ENCODE results near the gene ZC3H7B.

Gene ZC3H7B

DNA sequence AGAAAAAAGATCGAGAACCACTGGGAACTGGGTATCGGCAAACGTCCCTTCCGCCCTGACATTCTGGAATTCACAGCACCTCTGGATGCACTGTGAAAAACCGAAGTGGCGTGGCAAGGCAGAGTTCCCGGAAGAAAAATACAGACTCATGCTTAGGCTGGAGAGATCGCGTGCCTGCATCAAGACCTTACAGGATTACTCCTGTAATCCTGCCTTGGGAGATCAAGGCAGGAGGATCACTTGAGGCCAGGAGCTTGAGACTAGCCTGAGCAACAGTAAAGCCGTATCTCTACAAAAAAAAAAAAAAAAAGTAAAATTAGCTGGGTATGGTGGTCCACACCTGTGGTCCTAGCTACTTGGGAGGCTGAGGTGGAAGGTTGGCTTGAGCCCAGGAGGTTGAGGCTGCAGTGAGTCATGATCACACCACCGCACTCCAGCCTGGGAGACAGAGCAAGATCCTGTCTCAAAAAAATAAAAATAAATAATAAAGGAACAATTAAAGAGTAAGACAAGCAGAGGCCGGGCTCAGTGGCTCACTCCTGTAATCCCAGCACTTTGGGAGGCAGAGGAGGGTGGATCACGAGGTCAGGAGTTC is 60.5 kb downstream of the ZC3H7B start:
- H3K27me3 Mint-ChIP-seq, result peaks cover 2% of the 10 kb centered on the region
- H3K4me1 Mint-ChIP-seq (ENCODE audit: low read depth), result peaks cover 3% of the 10 kb centered on the region
- H3K4me3 Mint-ChIP-seq, result no peak overlapping the region
- no peaks in the 10 kb centered on the region for H3K9me3 Mint-ChIP-seq
- peaks cover 36% of the 10 kb centered on the region for H3K36me3 Mint-ChIP-seq (ENCODE audit: low read depth)
- intact Hi-C loops (cut with micrococcal nuclease), result no loop called here
- H3K27ac Mint-ChIP-seq, result no peak overlapping the region

DNA sequence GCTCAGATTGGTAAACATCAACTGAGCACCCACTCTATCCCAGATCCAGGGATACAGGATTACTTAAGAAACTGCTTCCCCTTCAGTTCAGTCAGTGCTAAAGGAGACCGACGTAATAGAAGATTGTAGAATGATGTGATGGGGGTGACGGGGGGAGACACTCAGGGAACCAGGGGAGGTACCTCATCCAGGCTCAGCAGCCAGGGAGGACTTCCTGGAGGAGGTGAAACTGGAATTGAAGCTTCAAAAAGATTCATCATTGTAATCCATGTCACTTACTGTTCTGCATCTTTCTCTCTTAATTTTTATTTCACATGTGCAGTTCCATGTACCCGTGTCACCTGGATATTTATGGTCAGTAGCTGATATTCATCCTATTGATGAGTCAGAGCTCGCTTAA is 61.3 kb downstream of the ZC3H7B start:
- H3K4me3 Mint-ChIP-seq, result no peak overlapping the region
- intact Hi-C loops (cut with micrococcal nuclease), result no loop called here

GRCh38 chr22:41364233-41364632 is 62.9 kb downstream of the ZC3H7B start:
- Mint-ChIP-seq H3K4me3 (no peak overlapping the region), H3K27ac (no peak overlapping the region), H3K4me1 (ENCODE audit: low read depth) (peaks cover 17% of the 10 kb centered on the region), H3K27me3 (peaks cover 2% of the 10 kb centered on the region), H3K36me3 (ENCODE audit: low read depth) (peaks cover 12% of the 10 kb centered on the region), H3K9me3 (no peaks in the 10 kb centered on the region)
- intact Hi-C loops (cut with micrococcal nuclease), result no loop called here

More for the DNA sequence above, 61.3 kb downstream of the ZC3H7B start:
- Mint-ChIP-seq H3K27me3 (peaks cover 2% of the 10 kb centered on the region), H3K9me3 (no peaks in the 10 kb centered on the region), H3K4me1 (ENCODE audit: low read depth) (peaks cover 11% of the 10 kb centered on the region), H3K27ac (no peak overlapping the region), H3K36me3 (ENCODE audit: low read depth) (peaks cover 28% of the 10 kb centered on the region)

- Mint-ChIP-seq H3K9me3 (no peaks in the 10 kb centered on the region), H3K4me1 (ENCODE audit: low read depth) (peaks cover 17% of the 10 kb centered on the region), H3K36me3 (ENCODE audit: low read depth) (peaks cover 5% of the 10 kb centered on the region), H3K4me3 (no peak overlapping the region), H3K27me3 (peaks cover 2% of the 10 kb centered on the region), H3K27ac (no peak overlapping the region)
- intact Hi-C loops (cut with micrococcal nuclease), result no loop called here
Measured at GRCh38 chr22:41364955-41365354, 63.6 kb downstream of the ZC3H7B start.

- H3K27me3 Mint-ChIP-seq, result peaks cover 2% of the 10 kb centered on the region
- intact Hi-C loops (cut with micrococcal nuclease), result no loop called here
- H3K36me3 Mint-ChIP-seq (ENCODE audit: low read depth), result no peaks in the 10 kb centered on the region
Measured at GRCh38 chr22:41365425-41365824, 64.1 kb downstream of the ZC3H7B start.

DNA sequence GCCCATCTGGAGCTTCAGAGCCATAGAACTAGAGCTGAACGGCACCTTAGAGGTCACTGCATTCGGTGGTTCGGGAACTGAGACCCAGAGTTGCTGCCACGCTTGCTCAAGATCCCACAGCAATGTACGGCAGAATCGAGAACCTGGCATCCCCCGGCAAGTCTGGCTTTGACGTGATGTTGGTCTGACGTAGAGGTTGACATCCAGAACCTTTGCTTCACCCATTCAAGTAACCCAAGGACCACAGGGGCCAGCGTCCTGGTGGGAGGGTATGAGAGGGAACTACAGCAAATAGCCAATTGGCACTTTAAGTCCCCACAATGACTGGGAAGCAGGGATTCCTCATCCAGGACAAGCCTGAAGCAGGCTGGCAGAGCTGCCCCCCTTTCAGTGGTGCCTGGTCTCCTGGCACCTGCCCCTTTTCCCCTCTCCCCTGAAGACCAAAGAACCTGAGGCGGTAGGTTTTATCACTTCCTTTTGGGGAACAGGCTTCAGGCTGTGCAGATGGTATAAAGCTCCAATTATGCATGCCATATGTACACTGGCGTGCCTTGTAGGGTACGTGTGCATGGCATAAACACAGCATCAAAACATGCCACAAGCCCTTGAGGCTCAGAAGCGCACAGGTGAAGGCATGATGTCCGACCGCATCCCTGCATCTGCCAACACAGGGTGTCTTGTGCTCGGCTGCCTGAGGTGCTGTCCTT is 65.2 kb downstream of the ZC3H7B start:
- no peaks in the 10 kb centered on the region for H3K9me3 Mint-ChIP-seq
- no peaks in the 10 kb centered on the region for H3K36me3 Mint-ChIP-seq (ENCODE audit: low read depth)
- H3K4me1 Mint-ChIP-seq (ENCODE audit: low read depth), result peaks cover 17% of the 10 kb centered on the region
- peak overlapping the region; percentile 44 for H3K4me3 Mint-ChIP-seq
- peak overlapping the region; percentile 7 for H3K27ac Mint-ChIP-seq
- H3K27me3 Mint-ChIP-seq, result peaks cover 3% of the 10 kb centered on the region
- intact Hi-C loops (cut with micrococcal nuclease), result no loop called here

More at GRCh38 chr22:41365425-41365824, 64.1 kb downstream of the ZC3H7B start:
- Mint-ChIP-seq H3K9me3 (no peaks in the 10 kb centered on the region), H3K27ac (no peak overlapping the region), H3K4me1 (ENCODE audit: low read depth) (peaks cover 17% of the 10 kb centered on the region), H3K4me3 (no peak overlapping the region)

GRCh38 chr22:41367039-41367679 is 65.8 kb downstream of the ZC3H7B start:
- no peaks in the 10 kb centered on the region for H3K9me3 Mint-ChIP-seq

GRCh38 chr22:41367680-41368542 is 66.6 kb downstream of the ZC3H7B start:
- peaks cover 17% of the 10 kb centered on the region for H3K4me1 Mint-ChIP-seq (ENCODE audit: low read depth)
- peaks cover 3% of the 10 kb centered on the region for H3K27me3 Mint-ChIP-seq
- no peaks in the 10 kb centered on the region for H3K9me3 Mint-ChIP-seq
- no peaks in the 10 kb centered on the region for H3K36me3 Mint-ChIP-seq (ENCODE audit: low read depth)
- intact Hi-C loops (cut with micrococcal nuclease), result no loop called here
- H3K27ac Mint-ChIP-seq, result peak overlapping the region; percentile 7
- H3K4me3 Mint-ChIP-seq, result peak overlapping the region; percentile 44

More at GRCh38 chr22:41367039-41367679, 65.8 kb downstream of the ZC3H7B start:
- peak overlapping the region; percentile 7 for H3K27ac Mint-ChIP-seq
- peak overlapping the region; percentile 44 for H3K4me3 Mint-ChIP-seq
- peaks cover 3% of the 10 kb centered on the region for H3K27me3 Mint-ChIP-seq
- peaks cover 17% of the 10 kb centered on the region for H3K4me1 Mint-ChIP-seq (ENCODE audit: low read depth)
- H3K36me3 Mint-ChIP-seq (ENCODE audit: low read depth), result no peaks in the 10 kb centered on the region
- intact Hi-C loops (cut with micrococcal nuclease), result no loop called here

GRCh38 chr22:41368543-41369423 is 67.5 kb downstream of the ZC3H7B start:
- Mint-ChIP-seq H3K27me3 (peaks cover 3% of the 10 kb centered on the region), H3K36me3 (ENCODE audit: low read depth) (no peaks in the 10 kb centered on the region), H3K27ac (no peak overlapping the region), H3K9me3 (no peaks in the 10 kb centered on the region), H3K4me3 (no peak overlapping the region), H3K4me1 (ENCODE audit: low read depth) (peaks cover 17% of the 10 kb centered on the region)
- intact Hi-C loops (cut with micrococcal nuclease), result no loop called here

- Mint-ChIP-seq H3K27ac (no peak overlapping the region), H3K36me3 (ENCODE audit: low read depth) (no peaks in the 10 kb centered on the region), H3K4me1 (ENCODE audit: low read depth) (peaks cover 17% of the 10 kb centered on the region), H3K27me3 (peaks cover 3% of the 10 kb centered on the region), H3K9me3 (no peaks in the 10 kb centered on the region), H3K4me3 (no peak overlapping the region)
- intact Hi-C loops (cut with micrococcal nuclease), result no loop called here
Measured at GRCh38 chr22:41369424-41369745, 68.1 kb downstream of the ZC3H7B start.

- H3K4me1 Mint-ChIP-seq (ENCODE audit: low read depth), result peaks cover 17% of the 10 kb centered on the region
- peaks cover 3% of the 10 kb centered on the region for H3K27me3 Mint-ChIP-seq
- no peaks in the 10 kb centered on the region for H3K36me3 Mint-ChIP-seq (ENCODE audit: low read depth)
- no peaks in the 10 kb centered on the region for H3K9me3 Mint-ChIP-seq
- no peak overlapping the region for H3K4me3 Mint-ChIP-seq
- intact Hi-C loops (cut with micrococcal nuclease), result no loop called here
- no peak overlapping the region for H3K27ac Mint-ChIP-seq
Measured at GRCh38 chr22:41369837-41370236, 68.5 kb downstream of the ZC3H7B start.

GRCh38 chr22:41377846-41378245 is 76.5 kb downstream of the ZC3H7B start:
- intact Hi-C loops (cut with micrococcal nuclease), result no loop called here
- H3K9me3 Mint-ChIP-seq, result no peaks in the 10 kb centered on the region
- peaks cover 6% of the 10 kb centered on the region for H3K27me3 Mint-ChIP-seq
- no peak overlapping the region for H3K27ac Mint-ChIP-seq
- peaks cover 6% of the 10 kb centered on the region for H3K36me3 Mint-ChIP-seq (ENCODE audit: low read depth)
- peaks cover 23% of the 10 kb centered on the region for H3K4me1 Mint-ChIP-seq (ENCODE audit: low read depth)
- H3K4me3 Mint-ChIP-seq, result no peak overlapping the region

DNA sequence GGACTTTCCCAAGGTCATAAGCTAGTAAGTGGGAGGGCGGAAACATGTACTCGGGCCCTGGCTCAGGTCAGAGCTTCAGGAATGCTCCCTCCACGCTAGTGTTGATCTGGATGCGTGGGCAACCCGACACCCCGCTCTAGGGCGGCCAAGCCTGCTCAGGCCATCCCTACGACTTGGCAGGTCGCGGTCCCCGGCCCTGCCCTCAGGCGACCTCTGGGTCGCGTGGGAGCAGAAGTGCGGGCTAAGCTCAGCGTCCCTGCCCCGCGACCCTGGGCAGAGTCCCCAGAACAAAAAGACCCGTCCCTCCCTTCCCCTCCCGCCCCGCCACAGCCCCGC is 79.6 kb downstream of the ZC3H7B start:
- Mint-ChIP-seq H3K9me3 (no peaks in the 10 kb centered on the region), H3K4me3 (peak overlapping the region; percentile 91), H3K36me3 (ENCODE audit: low read depth) (peaks cover 6% of the 10 kb centered on the region), H3K4me1 (ENCODE audit: low read depth) (peaks cover 37% of the 10 kb centered on the region), H3K27me3 (peaks cover 7% of the 10 kb centered on the region), H3K27ac (peak overlapping the region; percentile 98)
- intact Hi-C loops (cut with micrococcal nuclease), result loop anchor here (5.0 kb wide), 1 partner anchor 94 kb away; the partner anchor contains the start of gene RANGAP1

All from dendritic cell treated with granulocyte-macrophage colony-stimulating factor and Interleukin-4, amounts not matched to agents 40 ng/mL and 50 ng/mL, for 4 days (primary cell).